ENCODE measurements around the gene RPLP1. TPM values are rescaled to one million over a fixed set of nuclear protein-coding genes. Genes with fewer than 3 reads are reported as not detected.

RPLP1 gene
- total RNA-seq, 2 donors from 2014 or later = 332 to 973 TPM

DNA sequence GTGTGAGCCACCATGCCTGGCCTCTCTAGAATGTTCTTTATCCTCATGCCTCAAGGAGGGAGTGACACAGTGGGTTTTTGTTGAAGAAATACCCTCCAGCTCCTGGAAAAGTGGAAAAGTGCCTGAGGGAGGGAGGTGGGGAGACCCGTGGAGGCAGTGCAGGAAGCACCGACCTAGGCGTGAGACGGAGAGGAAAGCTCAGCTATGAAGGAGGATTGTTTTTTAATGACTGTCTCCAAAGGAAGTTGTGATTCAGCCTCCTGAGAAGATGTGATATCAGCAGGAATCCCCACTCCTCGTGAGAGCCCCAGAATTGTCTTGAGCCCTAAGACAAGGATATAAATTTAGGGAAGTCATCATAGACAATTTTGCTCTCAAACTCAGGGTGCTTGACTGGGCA lies 21.7 kb downstream of the RPLP1 start:
- TF ChIP-seq POLR2A (IDR thresholded peaks at IDR 0.05) (no peak), CTCF (IDR thresholded peaks at IDR 0.05) (no peak)
- WGBS, 2 donors = 59 to 63% methylated on average over 5 of the region's 5 CpGs
- H3K27ac ChIP-seq = no peak overlapping the region
- H3K4me1 ChIP-seq = no peaks in the 10 kb centered on the region
- H3K27me3 ChIP-seq = no peaks in the 10 kb centered on the region
- no peaks in the 10 kb centered on the region for H3K9me3 ChIP-seq
- intact Hi-C loops (cut with DNase I) = no loop called here
- no peak overlapping the region for H3K4me3 ChIP-seq
- DNase-seq (no peak), ATAC-seq (no peak)
- H3K36me3 ChIP-seq (replicated peaks in 1 of 2; ENCODE audit: insufficient read depth in 1 of 2, low read depth in 2 of 2) = no peaks in the 10 kb centered on the region

DNA sequence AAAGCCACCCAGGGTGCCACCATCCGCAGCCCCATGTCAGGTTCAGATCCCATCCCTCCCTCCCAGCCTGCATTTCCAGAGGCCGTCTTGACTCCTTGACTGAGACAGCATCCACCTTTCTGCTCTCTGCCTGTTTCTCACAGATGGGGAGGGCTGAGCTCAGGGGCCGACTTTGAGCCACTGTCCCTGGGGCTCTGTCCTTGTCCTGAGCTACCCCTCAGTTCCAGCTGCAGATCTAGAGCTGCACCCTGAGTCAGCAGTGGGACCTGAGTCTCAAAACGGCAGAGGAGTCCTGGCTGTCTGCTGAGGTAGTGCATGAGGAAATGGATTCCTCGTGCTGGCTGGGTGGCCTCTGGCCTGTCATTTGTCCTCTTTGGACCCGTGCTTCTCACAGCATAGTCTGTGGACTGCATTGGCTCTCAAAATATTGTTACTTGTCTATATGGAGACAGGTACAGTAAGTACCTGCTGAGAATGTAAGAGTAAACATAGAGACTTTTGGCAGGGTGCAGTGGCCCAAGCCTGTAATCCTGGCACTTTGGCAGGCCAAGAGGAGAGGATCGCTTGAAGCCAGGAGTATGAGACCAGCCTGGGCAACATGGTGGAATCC lies 22.3 kb downstream of the RPLP1 start:
- H3K27me3 ChIP-seq = no peaks in the 10 kb centered on the region
- intact Hi-C loops (cut with DNase I) = loop anchor here (5.0 kb wide), 1 partner anchor 1012 kb away; no protein-coding TSS in a partner anchor
- ATAC-seq (no peak), DNase-seq (no peak)
- TF ChIP-seq CTCF (IDR thresholded peaks at IDR 0.05) = no peak
- no peak for TF ChIP-seq POLR2A (IDR thresholded peaks at IDR 0.05)
- no peaks in the 10 kb centered on the region for H3K9me3 ChIP-seq
- 71 to 79% methylated on average over 4 to 7 of the region's 7 CpGs for WGBS, 2 donors
- no peak overlapping the region for H3K4me3 ChIP-seq
- no peak overlapping the region for H3K27ac ChIP-seq
- no peaks in the 10 kb centered on the region for H3K36me3 ChIP-seq (replicated peaks in 1 of 2; ENCODE audit: insufficient read depth in 1 of 2, low read depth in 2 of 2)
- no peaks in the 10 kb centered on the region for H3K4me1 ChIP-seq

GRCh38 chr15:69475769-69476358 lies 23.2 kb downstream of the RPLP1 start:
- Histone ChIP-seq H3K27ac (no peak overlapping the region), H3K4me1 (no peaks in the 10 kb centered on the region), H3K4me3 (no peak overlapping the region), H3K36me3 (replicated peaks in 1 of 2; ENCODE audit: insufficient read depth in 1 of 2, low read depth in 2 of 2) (no peaks in the 10 kb centered on the region), H3K9me3 (no peaks in the 10 kb centered on the region), H3K27me3 (no peaks in the 10 kb centered on the region)
- no peak for TF ChIP-seq POLR2A (IDR thresholded peaks at IDR 0.05)
- peak; percentile 75 to 97 (median 93) for TF ChIP-seq CTCF (IDR thresholded peaks at IDR 0.05)
- DNase-seq (peak; percentile 81 to 88 (median 83)), ATAC-seq (peak; percentile 91)
- intact Hi-C loops (cut with DNase I) = loop anchor here (5.0 kb wide), 1 partner anchor 1011 kb away; no protein-coding TSS in a partner anchor
- WGBS, 2 donors = 22 to 30% methylated on average over 7 to 8 of the region's 8 CpGs

DNA sequence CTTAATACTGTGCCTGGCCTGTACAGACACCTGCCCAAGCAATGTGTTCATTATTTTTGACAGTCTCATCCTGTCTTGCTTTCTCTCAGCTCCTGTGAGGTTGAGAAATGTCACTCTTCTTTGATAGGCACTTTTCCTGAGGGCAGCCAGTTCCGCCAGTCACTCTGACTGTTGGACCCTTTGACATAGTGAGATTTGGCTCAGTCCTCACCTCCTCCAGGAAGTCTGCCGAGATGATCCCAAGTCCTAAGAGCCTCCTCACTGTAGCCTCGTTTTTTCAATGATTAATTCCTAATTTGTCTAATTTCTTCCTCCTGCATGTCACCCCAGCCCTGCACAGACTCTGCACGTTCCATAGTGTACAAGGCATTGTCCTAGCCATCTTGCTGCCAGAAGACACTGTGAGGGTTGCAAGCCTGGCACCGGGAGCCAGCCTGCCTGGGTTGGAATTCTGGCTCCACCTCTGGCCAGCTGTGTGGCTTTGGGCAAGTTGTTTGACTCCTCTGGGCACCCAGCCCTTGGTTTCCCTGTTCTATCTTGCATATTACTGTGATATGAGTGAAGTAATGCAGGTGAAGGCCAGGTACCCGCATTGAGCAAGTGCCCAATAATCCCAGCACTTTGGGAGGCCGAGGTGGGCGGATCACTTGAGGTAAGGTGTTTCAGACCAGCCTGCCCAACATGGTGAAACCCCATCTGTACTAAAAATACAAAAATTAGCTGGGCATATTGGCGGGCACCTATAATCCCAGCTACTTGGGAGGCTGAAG lies 24.3 kb downstream of the RPLP1 start:
- no peaks in the 10 kb centered on the region for H3K9me3 ChIP-seq
- DNase-seq (no peak), ATAC-seq (no peak)
- H3K36me3 ChIP-seq (replicated peaks in 1 of 2; ENCODE audit: insufficient read depth in 1 of 2, low read depth in 2 of 2) = no peaks in the 10 kb centered on the region
- H3K27me3 ChIP-seq = no peaks in the 10 kb centered on the region
- TF ChIP-seq POLR2A (IDR thresholded peaks at IDR 0.05) (no peak), CTCF (IDR thresholded peaks at IDR 0.05) (no peak)
- H3K27ac ChIP-seq = no peak overlapping the region
- no peaks in the 10 kb centered on the region for H3K4me1 ChIP-seq
- intact Hi-C loops (cut with DNase I) = loop anchor here (5.0 kb wide), 1 partner anchor 1010 kb away; no protein-coding TSS in a partner anchor
- WGBS, 2 donors = 57 to 58% methylated on average over 6 to 9 of the region's 9 CpGs
- H3K4me3 ChIP-seq = no peak overlapping the region

Measured in body of pancreas (tissue), 4 donors.